ENCODE measurements around the gene EXOC2. TPM values are rescaled to one million over a fixed set of nuclear protein-coding genes. Genes with fewer than 3 reads are reported as not detected.
"Not testable (repeated sequence)": the region's sequence is repeated elsewhere in the genome, so short reads cannot be mapped to it uniquely, and the experiment has no call there.

Gene EXOC2
- total RNA-seq, 1 donor from 2014 or later: 48.4 TPM

- no peak for DNase-seq (ENCODE audit: low read depth)
Observed at GRCh38 chr6:628766-629165, 64.2 kb downstream of the EXOC2 start.

- DNase-seq (ENCODE audit: low read depth): peak; percentile 25
Observed at GRCh38 chr6:626236-626635, 66.7 kb downstream of the EXOC2 start.

- peak; percentile 2 for DNase-seq (ENCODE audit: low read depth)
Observed at GRCh38 chr6:624979-625378, 68.0 kb downstream of the EXOC2 start.

GRCh38 chr6:622462-622861 lies 70.5 kb downstream of the EXOC2 start:
- DNase-seq (ENCODE audit: low read depth): no peak

- no peak for DNase-seq (ENCODE audit: low read depth)
Observed at GRCh38 chr6:621931-622330, 71.0 kb downstream of the EXOC2 start.

- DNase-seq (ENCODE audit: low read depth): no peak
Observed at GRCh38 chr6:620950-621349, 72.0 kb downstream of the EXOC2 start.

GRCh38 chr6:620166-620565 lies 72.8 kb downstream of the EXOC2 start:
- no peak for DNase-seq (ENCODE audit: low read depth)

GRCh38 chr6:617456-618100 lies 75.4 kb downstream of the EXOC2 start:
- no peak for DNase-seq (ENCODE audit: low read depth)

GRCh38 chr6:613981-614380 lies 79.0 kb downstream of the EXOC2 start:
- DNase-seq (ENCODE audit: low read depth): no peak

- no peak for DNase-seq (ENCODE audit: low read depth)
Observed at GRCh38 chr6:611928-612327, 81.0 kb downstream of the EXOC2 start.

- DNase-seq (ENCODE audit: low read depth): no peak
Observed at GRCh38 chr6:610882-611281, 82.1 kb downstream of the EXOC2 start.

- DNase-seq (ENCODE audit: low read depth): no peak
Observed at GRCh38 chr6:609905-610304, 83.0 kb downstream of the EXOC2 start.

- no peak for DNase-seq (ENCODE audit: low read depth)
Observed at GRCh38 chr6:606829-607379, 86.0 kb downstream of the EXOC2 start.

GRCh38 chr6:605895-606294 lies 87.0 kb downstream of the EXOC2 start:
- DNase-seq (ENCODE audit: low read depth): not testable (repeated sequence)

- DNase-seq (ENCODE audit: low read depth): no peak
Observed at GRCh38 chr6:604579-604978, 88.4 kb downstream of the EXOC2 start.

GRCh38 chr6:603265-603664 lies 89.7 kb downstream of the EXOC2 start:
- no peak for DNase-seq (ENCODE audit: low read depth)

- no peak for DNase-seq (ENCODE audit: low read depth)
Observed at GRCh38 chr6:599576-600448, 93.1 kb downstream of the EXOC2 start.

- no peak for DNase-seq (ENCODE audit: low read depth)
Observed at GRCh38 chr6:593907-594212, 99.1 kb downstream of the EXOC2 start.

- peak; percentile 49 for DNase-seq (ENCODE audit: low read depth)
Observed at GRCh38 chr6:593139-593906, 99.6 kb downstream of the EXOC2 start.

- DNase-seq (ENCODE audit: low read depth): no peak
Observed at GRCh38 chr6:589090-589489, 103.8 kb downstream of the EXOC2 start.

GRCh38 chr6:586553-586952 lies 106.4 kb downstream of the EXOC2 start:
- no peak for DNase-seq (ENCODE audit: low read depth)

- DNase-seq (ENCODE audit: low read depth): no peak
Observed at GRCh38 chr6:583635-584034, 109.3 kb downstream of the EXOC2 start.
